HCT116 (cell line): ENCODE data around the gene SNPH.

ENCODE experiments used
- RAD21 ChIP-seq: IDR thresholded peaks from 2 replicates; pipeline ENCODE4 v1.6.1; 2012; ENCODE audit warnings: low read depth, mild to moderate bottlenecking
- SP1 ChIP-seq: IDR thresholded peaks from 2 replicates; pipeline ENCODE4 v1.6.1; 2012; ENCODE audit warnings: low read depth
- TCF7L2 ChIP-seq: IDR thresholded peaks from 2 replicates; pipeline ENCODE4 v1.7.0; 2011; ENCODE audit warnings: borderline replicate concordance, inconsistent platforms; ENCODE audit not compliant: insufficient read depth, insufficient read length; ENCODE audit errors: extremely low read depth
- TF ChIP-seq, protein P1 (sequence below), 3 experiments: fragments of 200-600 bp in 1 of 3; sonication (generic) in 1 of 3; IDR thresholded peaks in 2 of 3; conservative IDR thresholded peaks in 1 of 3; 2 replicates each; pipeline ENCODE4 v1.5.1; 2012 to 2017; ENCODE audit warnings: low read depth in 2 of 3, low read length in 2 of 3, antibody characterized with exemption in 1 of 3, borderline replicate concordance in 1 of 3, control low read depth in 1 of 3, mild to moderate bottlenecking in 1 of 3, mixed read lengths in 1 of 3, mixed run types in 1 of 3, moderate library complexity in 1 of 3; ENCODE audit not compliant: insufficient read depth in 1 of 3
- TF ChIP-seq, protein P2 (sequence below): IDR thresholded peaks from 2 replicates; pipeline ENCODE4 v1.6.1; 2012

DNA sequence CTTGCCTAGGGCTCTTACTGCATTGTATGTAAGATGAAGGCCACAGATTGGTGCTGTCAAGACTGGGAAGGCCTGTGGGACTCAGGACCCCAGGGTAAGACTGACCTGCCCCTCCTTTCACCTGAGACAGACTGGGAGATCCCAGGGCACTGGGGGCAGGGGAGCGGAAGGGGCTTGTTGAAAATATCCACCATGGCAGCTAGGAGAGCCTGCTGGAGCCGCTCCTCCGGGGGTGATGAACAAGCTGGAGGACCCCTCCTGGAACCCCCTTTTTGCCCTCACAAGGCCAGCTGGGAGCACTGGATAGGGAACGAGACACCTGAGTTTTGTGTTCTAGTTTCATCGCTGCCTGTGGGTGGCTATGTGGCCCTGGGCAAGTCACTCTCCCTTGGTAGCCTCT, 72.0 kb downstream of the SNPH start:
- TF ChIP-seq, protein P1, sequence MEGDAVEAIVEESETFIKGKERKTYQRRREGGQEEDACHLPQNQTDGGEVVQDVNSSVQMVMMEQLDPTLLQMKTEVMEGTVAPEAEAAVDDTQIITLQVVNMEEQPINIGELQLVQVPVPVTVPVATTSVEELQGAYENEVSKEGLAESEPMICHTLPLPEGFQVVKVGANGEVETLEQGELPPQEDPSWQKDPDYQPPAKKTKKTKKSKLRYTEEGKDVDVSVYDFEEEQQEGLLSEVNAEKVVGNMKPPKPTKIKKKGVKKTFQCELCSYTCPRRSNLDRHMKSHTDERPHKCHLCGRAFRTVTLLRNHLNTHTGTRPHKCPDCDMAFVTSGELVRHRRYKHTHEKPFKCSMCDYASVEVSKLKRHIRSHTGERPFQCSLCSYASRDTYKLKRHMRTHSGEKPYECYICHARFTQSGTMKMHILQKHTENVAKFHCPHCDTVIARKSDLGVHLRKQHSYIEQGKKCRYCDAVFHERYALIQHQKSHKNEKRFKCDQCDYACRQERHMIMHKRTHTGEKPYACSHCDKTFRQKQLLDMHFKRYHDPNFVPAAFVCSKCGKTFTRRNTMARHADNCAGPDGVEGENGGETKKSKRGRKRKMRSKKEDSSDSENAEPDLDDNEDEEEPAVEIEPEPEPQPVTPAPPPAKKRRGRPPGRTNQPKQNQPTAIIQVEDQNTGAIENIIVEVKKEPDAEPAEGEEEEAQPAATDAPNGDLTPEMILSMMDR (IDR thresholded peaks at IDR 0.05 in 2 of 3, conservative IDR thresholded peaks at IDR 0.05 in 1 of 3; ENCODE audit: borderline replicate concordance in 1 of 3, insufficient read depth in 1 of 3, low read depth in 2 of 3, low read length in 2 of 3), result no peak
- TF ChIP-seq, protein P2, sequence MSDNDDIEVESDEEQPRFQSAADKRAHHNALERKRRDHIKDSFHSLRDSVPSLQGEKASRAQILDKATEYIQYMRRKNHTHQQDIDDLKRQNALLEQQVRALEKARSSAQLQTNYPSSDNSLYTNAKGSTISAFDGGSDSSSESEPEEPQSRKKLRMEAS, result no peak
- TF ChIP-seq RAD21 (no peak), TCF7L2 (no peak), SP1 (no peak)
